Chondrocyte (in vitro differentiated cells): Measurements from ENCODE around the gene RMND1. TPM values are rescaled to one million over a fixed set of nuclear protein-coding genes. Genes with fewer than 3 reads are reported as not detected.

Experiments
- DNase-seq: peaks from one replicate; pipeline ENCODE4 v3.0.0; 2021; ENCODE audit warnings: mixed read lengths, low spot score
- H3K27ac Mint-ChIP-seq: one replicate; pipeline ENCODE4 v1.8.0; 2021; ENCODE audit warnings: mild to moderate bottlenecking, moderate library complexity, mixed read lengths; ENCODE audit not compliant: unreplicated experiment
- H3K27me3 Mint-ChIP-seq: 2 replicates; pipeline ENCODE4 v1.8.0; 2021; ENCODE audit warnings: low read depth, mixed read lengths
- H3K36me3 Mint-ChIP-seq: 2 replicates; pipeline ENCODE4 v1.8.0; 2021; ENCODE audit warnings: low read depth, mixed read lengths
- H3K4me1 Mint-ChIP-seq: 2 replicates; pipeline ENCODE4 v1.8.0; 2021; ENCODE audit warnings: low read depth, mild to moderate bottlenecking, mixed read lengths
- H3K4me3 Mint-ChIP-seq: one replicate; pipeline ENCODE4 v1.8.0; 2021; ENCODE audit warnings: mild to moderate bottlenecking, moderate library complexity, mixed read lengths; ENCODE audit not compliant: unreplicated experiment
- H3K9me3 Mint-ChIP-seq: 2 replicates; pipeline ENCODE4 v1.8.0; 2021; ENCODE audit warnings: low read depth, mixed read lengths
- total RNA-seq: library from RNA; stranded (reverse); gene quantifications from 3 replicates; pipeline ENCODE4 v1.2.1, GENCODE V29; 2021
- TF ChIP-seq, protein P1 (sequence below): fragments of 200-600 bp; sonication (generic); IDR thresholded peaks from 2 replicates; pipeline ENCODE4 v1.5.0; 2021; ENCODE audit warnings: antibody characterized with exemption, mild to moderate bottlenecking, moderate library complexity

Gene RMND1
- total RNA-seq, 1 donor from 2014 or later: 42.5 TPM

DNA sequence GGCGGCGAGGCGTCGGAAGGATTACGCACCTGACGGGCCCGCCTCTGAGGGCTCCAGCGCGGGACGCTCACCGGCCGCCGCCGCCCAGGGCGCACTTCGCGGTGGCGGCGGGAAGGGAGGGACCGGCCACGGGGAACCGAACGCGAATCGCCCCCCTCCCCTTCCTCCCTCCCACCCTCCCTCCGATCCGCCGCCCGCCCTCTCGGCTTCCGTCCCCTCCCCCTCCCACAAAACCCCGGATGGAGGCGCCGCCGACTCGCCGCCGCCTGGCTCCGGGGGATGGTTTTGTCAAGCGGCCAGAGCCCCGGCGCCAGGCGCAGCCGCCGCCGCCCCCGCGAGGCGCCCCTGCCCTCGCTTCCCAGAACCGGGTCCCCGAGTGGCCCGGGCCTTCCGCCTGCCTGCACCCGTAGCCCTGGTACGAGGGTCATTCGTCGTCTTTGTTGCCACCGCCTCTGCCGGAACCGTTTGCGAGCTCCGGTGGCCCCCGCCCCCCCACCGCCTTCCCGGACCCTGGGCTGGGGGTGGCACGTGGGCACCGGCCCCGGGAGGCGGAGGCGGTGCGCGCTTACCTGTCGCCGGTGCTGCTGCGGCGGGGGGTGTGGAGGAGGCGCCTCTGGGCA lies 61.0 kb downstream of the RMND1 start:
- H3K27me3 Mint-ChIP-seq: no peaks in the 10 kb centered on the region
- TF ChIP-seq, protein P1, sequence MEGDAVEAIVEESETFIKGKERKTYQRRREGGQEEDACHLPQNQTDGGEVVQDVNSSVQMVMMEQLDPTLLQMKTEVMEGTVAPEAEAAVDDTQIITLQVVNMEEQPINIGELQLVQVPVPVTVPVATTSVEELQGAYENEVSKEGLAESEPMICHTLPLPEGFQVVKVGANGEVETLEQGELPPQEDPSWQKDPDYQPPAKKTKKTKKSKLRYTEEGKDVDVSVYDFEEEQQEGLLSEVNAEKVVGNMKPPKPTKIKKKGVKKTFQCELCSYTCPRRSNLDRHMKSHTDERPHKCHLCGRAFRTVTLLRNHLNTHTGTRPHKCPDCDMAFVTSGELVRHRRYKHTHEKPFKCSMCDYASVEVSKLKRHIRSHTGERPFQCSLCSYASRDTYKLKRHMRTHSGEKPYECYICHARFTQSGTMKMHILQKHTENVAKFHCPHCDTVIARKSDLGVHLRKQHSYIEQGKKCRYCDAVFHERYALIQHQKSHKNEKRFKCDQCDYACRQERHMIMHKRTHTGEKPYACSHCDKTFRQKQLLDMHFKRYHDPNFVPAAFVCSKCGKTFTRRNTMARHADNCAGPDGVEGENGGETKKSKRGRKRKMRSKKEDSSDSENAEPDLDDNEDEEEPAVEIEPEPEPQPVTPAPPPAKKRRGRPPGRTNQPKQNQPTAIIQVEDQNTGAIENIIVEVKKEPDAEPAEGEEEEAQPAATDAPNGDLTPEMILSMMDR: peak; percentile 15
- no peak for DNase-seq
- peaks cover 57% of the 10 kb centered on the region for H3K4me1 Mint-ChIP-seq
- peak overlapping the region; percentile 82 for H3K27ac Mint-ChIP-seq
- H3K9me3 Mint-ChIP-seq: no peaks in the 10 kb centered on the region
- peak overlapping the region; percentile 83 for H3K4me3 Mint-ChIP-seq
- no peaks in the 10 kb centered on the region for H3K36me3 Mint-ChIP-seq

DNA sequence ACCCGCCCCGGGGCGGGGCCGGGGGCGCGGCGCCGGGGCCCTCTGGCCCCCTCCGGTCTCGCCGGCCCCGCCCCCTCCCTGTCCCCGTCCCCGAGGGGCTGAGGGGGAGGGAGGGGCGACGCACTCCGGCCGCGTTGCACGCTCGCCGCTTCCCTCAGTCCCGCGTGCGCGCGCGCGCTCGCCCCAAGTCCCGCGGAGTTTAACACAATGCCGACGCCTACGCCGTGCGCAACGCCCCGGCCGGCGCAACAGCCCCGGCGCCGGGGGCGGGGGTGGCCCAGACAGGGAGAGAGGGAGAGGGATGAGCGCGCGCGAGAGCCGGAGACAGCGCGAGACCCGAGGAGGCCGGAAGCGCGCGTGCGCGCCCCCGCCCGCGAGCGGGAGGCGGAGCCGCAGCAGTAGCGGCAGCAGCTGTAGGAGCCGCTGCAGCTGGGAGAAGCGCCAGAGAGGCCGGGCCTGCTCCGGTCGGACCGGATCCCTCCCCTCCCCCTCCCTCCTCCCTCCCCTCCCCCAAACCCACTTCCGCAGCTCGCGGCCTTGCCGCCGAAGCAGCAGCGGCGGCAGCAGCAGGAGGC lies 61.6 kb downstream of the RMND1 start:
- H3K27ac Mint-ChIP-seq: peak overlapping the region; percentile 65

DNA sequence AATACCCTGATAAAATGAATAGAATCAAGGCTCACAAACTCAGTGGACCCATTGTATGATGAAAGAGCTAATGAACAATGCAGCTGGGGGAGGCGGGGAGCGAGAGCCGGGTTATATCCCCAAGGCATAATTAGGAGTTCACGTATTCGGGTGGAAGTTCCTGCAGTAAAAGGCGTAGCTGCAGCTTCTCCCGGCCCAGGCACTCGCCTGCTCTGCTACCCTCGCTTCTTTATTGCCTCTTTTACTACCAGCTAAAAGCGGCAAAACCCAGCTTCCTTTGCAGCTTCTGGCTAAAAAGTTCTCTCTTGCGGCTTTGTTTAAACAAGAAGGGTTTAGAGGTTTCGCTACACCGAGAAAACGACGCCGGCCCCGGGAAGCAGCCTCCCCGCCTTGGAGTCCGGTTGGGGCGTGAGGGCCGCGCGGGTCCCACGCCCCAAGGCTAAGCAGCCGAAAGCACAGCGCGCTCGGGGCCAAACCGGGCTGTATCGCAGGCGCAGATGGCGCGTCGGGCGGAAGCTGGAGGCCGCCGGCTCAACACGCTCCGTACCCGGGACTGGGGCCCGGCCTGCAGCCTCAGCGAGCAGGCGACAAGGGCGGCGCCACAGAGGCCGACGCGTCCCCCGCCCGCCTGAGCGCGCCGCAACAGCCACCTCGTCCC lies 62.2 kb downstream of the RMND1 start:
- peak; percentile 93 for DNase-seq
- Mint-ChIP-seq H3K27me3 (no peaks in the 10 kb centered on the region), H3K9me3 (no peaks in the 10 kb centered on the region), H3K36me3 (no peaks in the 10 kb centered on the region), H3K27ac (peak overlapping the region; percentile 95), H3K4me1 (peaks cover 50% of the 10 kb centered on the region), H3K4me3 (peak overlapping the region; percentile 76)
- TF ChIP-seq, protein P1: no peak

More for the DNA sequence above, 61.6 kb downstream of the RMND1 start:
- Mint-ChIP-seq H3K36me3 (no peaks in the 10 kb centered on the region), H3K4me3 (peak overlapping the region; percentile 54), H3K4me1 (peaks cover 55% of the 10 kb centered on the region), H3K9me3 (no peaks in the 10 kb centered on the region), H3K27me3 (no peaks in the 10 kb centered on the region)
- TF ChIP-seq, protein P1: no peak
- DNase-seq: peak; percentile 99

DNA sequence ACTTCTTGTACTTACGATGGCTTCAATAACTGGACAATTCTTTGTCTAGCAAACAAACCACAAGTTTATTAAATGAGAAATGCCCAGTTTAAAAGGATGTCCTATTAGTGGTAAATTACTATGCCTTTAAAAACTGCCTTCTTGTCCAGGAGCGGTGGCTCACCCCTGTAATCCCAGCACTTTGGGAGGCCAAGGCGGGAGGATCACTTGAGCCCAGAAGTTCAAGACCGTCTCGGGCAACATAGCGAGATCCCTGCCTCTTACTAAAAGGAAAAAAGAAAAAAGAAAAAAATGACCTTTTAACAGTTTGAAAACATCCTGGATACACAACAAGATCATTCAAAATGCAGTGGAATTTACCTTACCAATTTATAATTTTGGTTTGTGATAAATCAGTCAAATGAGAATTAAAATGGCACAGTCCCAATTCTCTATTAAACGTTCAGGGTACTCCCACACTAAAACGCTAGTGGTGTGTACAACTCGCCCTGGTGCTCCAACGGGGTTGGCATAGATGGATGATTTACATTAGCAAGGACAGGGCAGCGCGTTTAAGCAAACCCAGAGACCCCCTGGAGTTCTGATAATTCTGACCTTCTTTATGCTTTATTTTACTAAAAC lies 62.8 kb downstream of the RMND1 start:
- DNase-seq: no peak
- H3K36me3 Mint-ChIP-seq: no peaks in the 10 kb centered on the region
- no peaks in the 10 kb centered on the region for H3K27me3 Mint-ChIP-seq
- TF ChIP-seq, protein P1: no peak
- H3K27ac Mint-ChIP-seq: peak overlapping the region; percentile 95
- H3K4me1 Mint-ChIP-seq: peaks cover 46% of the 10 kb centered on the region
- H3K9me3 Mint-ChIP-seq: no peaks in the 10 kb centered on the region
- peak overlapping the region; percentile 76 for H3K4me3 Mint-ChIP-seq

DNA sequence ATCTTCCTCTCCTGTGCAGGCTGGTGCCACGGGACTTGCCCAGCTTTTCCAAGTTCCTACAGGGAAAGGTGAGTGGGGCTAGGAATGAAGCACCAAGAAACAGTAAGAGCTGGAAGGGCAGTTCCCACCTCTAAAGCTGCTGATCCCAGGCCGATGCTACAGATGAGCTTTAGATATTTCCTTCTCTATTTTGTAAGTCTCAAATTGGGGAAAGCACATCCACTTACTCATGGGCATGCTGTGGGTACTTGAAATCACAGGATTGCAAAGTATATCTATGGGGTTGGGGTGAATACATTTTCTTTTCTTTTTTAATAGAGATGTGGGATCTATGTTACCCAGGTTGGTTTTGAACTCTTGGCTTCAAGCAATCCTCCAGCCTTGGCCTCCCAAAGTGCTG lies 63.7 kb downstream of the RMND1 start:
- H3K9me3 Mint-ChIP-seq: no peaks in the 10 kb centered on the region
- no peak for DNase-seq
- peak overlapping the region; percentile 57 for H3K27ac Mint-ChIP-seq
- H3K36me3 Mint-ChIP-seq: no peaks in the 10 kb centered on the region
- peaks cover 38% of the 10 kb centered on the region for H3K4me1 Mint-ChIP-seq
- no peak overlapping the region for H3K4me3 Mint-ChIP-seq
- no peaks in the 10 kb centered on the region for H3K27me3 Mint-ChIP-seq
- TF ChIP-seq, protein P1: no peak
